Right renal cortex interstitium (tissue), 3 donors: Measurements from ENCODE around the gene HIRIP3. TPM values are rescaled to one million over a fixed set of nuclear protein-coding genes. Genes with fewer than 3 reads are reported as not detected.
"Not testable (repeated sequence)": the region's sequence is repeated elsewhere in the genome, so short reads cannot be mapped to it uniquely, and the experiment has no call there.

Source experiments
- DNase-seq, 3 donors: peaks; one replicate each; pipeline ENCODE4 v3.0.0-alpha.2; 2013; ENCODE audit warnings: low read depth in 3 of 3, low spot score in 2 of 3
- polyA plus RNA-seq, 3 donors: library from polyadenylated mRNA; unstranded; fragments of 120-200 nt; gene quantifications; one replicate each; pipeline ENCODE4 v1.2.1, GENCODE V29; 2013; ENCODE audit not compliant: insufficient read length in 3 of 3

Gene HIRIP3
- polyA plus RNA-seq, 3 donors = 16.2 to 18.8 (median 18.0) TPM

DNA sequence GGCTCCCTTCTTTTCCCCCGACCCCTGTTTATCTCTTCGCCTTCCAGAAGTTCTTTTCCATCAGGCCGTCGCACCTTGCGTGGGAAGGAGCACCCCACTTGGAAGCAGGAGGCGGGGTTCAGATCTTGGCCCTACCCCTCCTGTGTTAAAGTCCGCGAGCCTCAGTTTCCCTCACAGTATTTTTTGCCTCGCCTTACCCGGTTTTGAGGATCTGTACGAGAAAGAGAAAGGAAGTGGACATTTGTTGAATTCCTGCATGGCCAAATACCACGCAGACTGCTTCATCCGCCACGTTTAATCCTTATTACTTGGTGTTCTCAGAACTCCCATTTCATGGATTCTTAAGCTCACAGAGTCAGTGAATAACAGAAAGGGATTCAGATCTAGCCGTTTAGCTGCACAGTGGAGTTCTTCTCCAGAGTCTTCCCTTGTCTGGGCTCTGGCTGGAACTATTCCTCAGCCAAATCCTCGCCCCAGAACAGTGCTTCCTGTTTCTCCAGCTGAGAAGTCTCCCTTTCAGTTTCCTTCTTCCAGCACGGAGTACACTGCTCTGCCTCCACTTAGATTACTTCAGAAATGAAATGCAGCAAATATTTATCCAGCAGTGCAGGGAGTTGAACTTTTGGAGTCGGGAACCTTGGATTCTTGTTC lies 32.9 kb downstream of the HIRIP3 start:
- DNase-seq = no peak

DNA sequence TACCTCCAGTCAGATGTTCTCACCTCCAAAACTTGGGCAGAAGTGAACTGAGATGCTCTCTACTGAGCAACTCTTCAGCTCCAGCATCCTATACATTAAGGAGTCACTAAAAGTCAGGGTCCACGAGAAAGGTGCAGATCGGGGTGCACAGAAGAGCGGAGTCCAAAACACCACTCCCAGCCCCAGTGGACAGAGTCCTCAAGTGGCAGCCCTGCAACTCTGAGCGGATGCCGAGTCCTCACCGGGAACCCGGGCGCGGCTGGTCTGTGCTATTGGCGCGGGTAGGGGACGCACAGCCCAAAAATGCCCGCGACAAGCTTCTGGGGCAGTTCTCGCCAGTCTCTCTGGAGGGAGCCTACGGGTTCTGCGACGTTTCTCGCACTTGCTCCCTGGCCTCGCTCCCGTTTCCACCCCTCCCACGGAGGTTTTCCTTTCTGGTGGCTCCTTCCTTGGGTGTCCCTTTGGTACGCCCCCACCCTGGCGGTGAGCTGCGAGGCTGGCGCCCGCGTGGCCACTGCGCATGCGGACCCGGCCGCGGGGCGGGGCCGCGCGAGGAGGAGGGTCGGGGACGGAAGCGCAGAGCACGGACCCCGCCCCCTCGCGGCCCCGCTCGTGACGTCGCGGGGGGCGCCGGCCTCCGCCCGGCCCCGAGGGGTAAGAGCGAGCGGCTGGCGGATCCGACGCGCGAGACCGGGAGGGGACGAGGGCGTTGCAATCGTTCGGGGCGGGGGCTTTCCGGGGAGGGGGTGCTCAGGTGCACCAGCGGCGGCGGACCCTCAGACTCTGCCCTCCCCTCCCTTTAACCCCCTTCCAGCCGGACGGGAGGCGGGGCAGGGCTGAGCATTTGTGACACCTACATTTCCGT lies 33.7 kb downstream of the HIRIP3 start, which contains the start of gene TMEM219:
Gene TMEM219, plus strand, starts transcription at position 601 of the 865 bp plus-strand sequence. CDS start 1,065 bp downstream, outside the sequence.
- DNase-seq = peak; percentile 72 to 89 (median 82)

DNA sequence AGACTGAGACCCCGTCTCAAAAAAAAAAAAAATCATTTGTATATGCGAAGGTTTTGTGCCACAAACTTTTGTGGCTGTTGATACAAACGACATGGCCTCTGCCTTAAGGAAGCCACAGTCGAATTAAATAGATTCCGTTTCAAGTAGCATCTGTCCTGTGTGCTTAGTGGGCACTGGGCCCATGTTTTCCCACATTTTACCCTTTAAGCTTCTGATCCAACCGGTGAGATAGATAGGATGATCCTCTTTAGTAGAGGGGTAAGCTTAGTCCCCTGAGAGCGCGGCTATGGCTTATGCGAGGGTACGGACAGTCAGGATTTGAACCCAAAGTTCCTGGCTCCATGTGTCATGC lies 34.3 kb downstream of the HIRIP3 start:
- no peak for DNase-seq

DNA sequence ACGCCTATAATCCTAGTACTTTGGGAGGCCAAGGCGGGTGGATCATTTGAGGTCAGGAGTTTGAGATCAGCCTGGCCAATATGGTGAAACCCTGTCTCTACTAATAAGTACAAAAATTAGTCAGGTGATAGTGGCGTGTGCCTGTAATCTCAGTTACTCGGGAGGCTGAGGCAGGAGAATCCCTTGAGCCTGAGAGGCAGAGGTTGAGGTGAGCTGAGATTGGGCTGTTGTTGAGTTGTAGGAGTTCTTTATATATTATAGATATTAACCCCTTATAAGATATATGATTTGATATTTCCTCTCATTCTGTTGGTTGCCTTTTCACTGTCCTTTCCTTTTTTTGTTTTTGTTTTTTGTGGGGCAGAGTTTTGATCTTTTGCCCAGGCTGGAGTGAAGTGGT lies 35.6 kb downstream of the HIRIP3 start:
- not testable (repeated sequence) for DNase-seq

DNA sequence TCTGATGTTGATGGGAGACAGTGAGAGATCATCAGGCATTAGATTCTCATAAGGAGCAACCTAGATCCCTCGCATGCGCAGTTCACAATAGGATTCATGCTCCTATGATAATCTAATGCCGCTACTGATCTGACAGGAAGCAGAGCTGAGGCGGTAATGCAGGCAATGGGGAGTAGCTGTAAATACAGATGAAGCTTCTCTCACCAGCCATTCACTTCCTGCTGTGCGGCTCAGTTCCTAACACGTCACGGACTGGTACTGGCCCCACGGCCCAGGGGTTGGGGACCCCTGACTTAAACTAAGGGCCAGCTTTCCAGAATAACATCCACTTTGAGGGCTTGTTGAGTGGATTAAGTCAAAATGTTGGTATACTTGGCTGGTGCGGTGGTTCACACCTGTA lies 36.1 kb downstream of the HIRIP3 start:
- no peak for DNase-seq

DNA sequence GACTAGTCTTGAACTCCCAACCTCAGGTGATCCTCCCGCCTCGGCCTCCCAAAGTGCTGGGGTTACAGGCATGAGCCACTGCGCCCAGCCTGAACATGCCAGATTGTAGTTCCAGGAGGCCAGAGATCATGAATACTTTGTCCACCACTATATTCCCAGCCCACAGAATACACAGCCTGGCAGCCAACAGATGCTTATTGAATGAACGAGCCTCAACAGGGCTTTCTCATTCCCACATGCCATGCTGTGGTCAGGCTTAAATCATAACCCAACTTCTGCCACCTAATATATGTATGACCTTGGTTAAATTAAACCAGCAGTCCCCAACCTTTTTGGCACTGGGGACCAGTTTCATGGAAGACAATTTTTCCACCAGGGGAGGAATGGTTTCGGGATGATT lies 36.7 kb downstream of the HIRIP3 start:
- no peak for DNase-seq

DNA sequence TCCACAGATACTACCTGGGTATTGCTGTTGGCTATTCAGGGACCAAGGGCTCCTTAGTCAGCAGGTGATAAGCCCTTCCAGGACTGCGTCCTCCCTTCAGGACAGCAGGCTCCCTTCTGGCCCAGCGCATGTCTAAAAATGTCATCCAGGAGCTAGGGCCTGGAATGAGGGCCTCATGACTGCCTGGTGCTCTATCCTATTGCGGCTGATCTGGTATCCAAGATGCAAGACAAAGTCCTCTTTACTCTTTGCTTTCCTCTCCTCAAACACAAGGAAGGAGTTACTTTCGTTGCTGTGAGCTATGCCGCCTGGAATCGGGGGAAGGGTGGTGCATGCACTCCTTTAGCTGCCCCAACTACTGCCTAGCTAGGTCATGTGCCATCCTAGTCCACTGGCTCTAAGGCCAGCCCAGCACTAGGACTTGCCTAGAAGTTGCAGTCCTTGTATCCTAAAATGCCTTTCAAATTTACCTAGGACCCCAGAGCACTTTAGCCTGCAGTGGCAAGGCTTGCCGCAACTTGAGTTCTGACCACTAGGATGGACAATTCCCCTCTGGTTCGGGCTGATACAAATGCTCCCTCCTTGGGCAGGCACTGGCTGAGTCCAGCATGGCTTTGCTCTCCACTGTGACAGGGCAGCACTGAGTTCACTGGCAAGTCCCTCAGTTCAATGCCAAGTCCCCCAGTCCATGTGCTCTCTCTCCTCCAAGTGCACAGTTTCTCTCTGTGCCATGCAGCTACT lies 43.6 kb downstream of the HIRIP3 start:
- DNase-seq = no peak

DNA sequence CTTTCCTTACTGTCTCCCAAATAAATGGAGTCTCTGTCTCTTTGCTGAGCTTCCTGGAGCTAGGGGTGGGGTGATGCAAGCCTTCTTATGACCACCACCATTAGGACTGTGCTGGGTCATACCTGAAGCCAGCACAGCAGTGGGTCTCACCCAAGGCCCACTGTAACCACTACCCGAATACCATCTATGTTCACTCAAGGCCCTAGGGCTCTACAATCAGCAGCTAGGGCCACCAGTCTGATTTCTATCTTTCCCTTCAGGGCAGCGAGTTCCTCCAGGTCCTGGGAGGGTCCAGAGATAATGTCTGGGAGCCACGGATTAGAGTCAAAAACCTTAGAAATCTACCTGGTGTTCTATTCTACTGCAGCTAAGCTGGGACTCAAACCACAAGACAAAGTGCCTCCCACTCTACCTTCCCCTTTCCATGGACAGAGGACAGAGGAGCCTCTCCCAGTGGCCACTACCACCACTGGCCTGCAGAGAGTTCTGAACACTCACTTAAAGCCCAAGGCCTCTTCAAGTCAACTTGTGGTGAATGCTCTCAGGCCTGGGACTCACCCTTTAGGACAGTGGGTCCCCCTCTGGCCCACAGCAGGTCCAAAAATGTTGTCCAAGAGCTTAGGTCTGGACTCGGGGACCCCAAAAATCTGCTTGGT lies 44.5 kb downstream of the HIRIP3 start:
- no peak for DNase-seq

DNA sequence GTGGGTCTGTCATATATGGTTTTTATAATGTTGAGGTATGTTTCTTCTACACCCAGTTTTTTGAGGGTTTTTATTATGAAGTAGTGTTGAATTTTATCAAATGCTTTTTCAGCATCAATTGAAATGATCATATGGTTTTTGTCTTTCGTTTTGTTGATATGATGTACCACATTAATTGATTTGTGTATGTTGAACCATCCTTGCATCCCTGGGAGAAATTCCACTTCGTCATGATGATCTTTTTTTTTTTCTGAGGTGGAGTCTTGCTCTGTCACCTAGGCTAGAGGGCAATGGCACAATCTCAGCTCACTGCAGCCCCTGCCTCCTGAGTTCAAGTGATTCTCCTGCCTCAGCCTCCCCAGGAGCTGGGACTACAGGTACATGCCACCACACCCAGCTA lies 47.5 kb downstream of the HIRIP3 start:
- no peak for DNase-seq

DNA sequence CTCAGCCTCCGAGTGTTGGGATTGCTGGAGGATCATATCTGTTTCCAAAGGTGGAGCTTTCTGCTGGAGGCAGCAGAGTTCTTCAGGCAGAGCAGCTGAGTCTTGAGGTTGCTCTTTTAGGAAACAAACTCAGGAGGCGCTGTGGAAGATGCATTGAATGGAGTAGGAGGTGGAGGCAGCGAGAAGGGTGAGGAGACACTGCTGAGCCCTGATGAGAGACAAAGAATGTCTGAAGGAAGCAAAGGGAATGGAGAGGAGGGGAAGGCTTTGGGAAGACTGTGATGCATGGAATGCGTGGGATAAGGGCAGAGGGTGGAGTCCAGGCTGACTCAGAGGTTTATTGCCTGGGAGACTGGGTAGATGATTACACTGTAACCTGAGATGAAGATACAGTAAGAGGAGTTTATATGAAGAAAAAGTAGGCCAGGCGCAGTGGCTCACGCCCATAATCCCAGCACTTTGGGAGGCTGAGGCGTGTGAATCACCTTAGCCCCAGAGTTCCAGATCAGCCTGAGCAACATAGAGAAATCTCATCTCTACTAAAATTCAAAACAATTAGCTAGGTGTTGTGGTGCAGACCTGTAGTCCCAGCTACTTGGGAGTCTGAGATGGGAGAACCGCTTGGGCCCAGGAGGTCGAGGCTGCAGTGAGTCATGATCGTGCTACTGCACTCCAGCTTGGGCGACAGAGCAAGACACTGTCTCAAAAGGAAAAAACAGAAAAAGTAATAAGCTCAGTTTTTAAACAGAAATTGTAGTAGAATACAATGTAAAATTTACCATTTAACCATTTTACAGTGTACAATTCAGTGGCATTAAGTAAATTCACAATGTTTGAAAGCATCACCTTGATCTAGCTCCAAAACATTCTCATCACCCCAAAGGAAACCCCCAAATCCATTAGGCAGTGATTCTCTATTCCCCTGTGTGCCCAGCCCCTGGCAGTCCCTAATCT lies 51.3 kb downstream of the HIRIP3 start:
- DNase-seq = peak; percentile 67 to 79 (median 72)

Other genes starting within 250 kb of the HIRIP3 start
- gene C16orf54, start 249.6 kb downstream of the HIRIP3 start, polyA plus RNA-seq = under 1 TPM; 0.17 to 0.28 (median 0.26) TPM
- gene ZG16, start 217.4 kb downstream of the HIRIP3 start, polyA plus RNA-seq = under 1 TPM in 1 of 3 donors, not detected in 2; 0.06 TPM
- 10 to 100 TPM; 67.5 to 70.9 (median 68.8) TPM for gene KIF22, start 204.9 kb downstream of the HIRIP3 start, polyA plus RNA-seq
- 100 to 1,000 TPM; 273 to 320 (median 302) TPM for gene MAZ, start 189.1 kb downstream of the HIRIP3 start, polyA plus RNA-seq
- 10 to 100 TPM in 1 of 3 donors, 1 to 10 TPM in 2; 6.5 to 12.4 (median 8.4) TPM for gene PRRT2, start 183.4 kb downstream of the HIRIP3 start, polyA plus RNA-seq
- 10 to 100 TPM; 28.0 to 30.5 (median 29.7) TPM for gene PAGR1, start 179.5 kb downstream of the HIRIP3 start, polyA plus RNA-seq
- 10 to 100 TPM; 18.1 to 22.6 (median 20.0) TPM for gene MVP, start 175.2 kb downstream of the HIRIP3 start, polyA plus RNA-seq
- gene CDIPT, start 132.4 kb downstream of the HIRIP3 start, polyA plus RNA-seq = 100 to 1,000 TPM in 1 of 3 donors, 10 to 100 TPM in 2; 85.9 to 102 (median 89.9) TPM
- 10 to 100 TPM in 1 of 3 donors, 1 to 10 TPM in 2; 9.0 to 10.8 (median 9.5) TPM for gene SEZ6L2, start 96.1 kb downstream of the HIRIP3 start, polyA plus RNA-seq
- gene ASPHD1, start 95.1 kb downstream of the HIRIP3 start, polyA plus RNA-seq = under 1 TPM; 0.52 to 0.87 (median 0.54) TPM
- gene KCTD13, start 69.4 kb downstream of the HIRIP3 start, polyA plus RNA-seq = 10 to 100 TPM; 13.8 to 15.7 (median 14.2) TPM
- gene TMEM219, start 33.5 kb downstream of the HIRIP3 start, polyA plus RNA-seq = 100 to 1,000 TPM in 1 of 3 donors, 10 to 100 TPM in 2; 93.1 to 107 (median 96.3) TPM
- 10 to 100 TPM; 33.6 to 36.9 (median 36.4) TPM for gene TAOK2, start 21.7 kb downstream of the HIRIP3 start, polyA plus RNA-seq
- gene INO80E, start 624 bp upstream of the HIRIP3 start, polyA plus RNA-seq = 10 to 100 TPM; 34.5 to 37.9 (median 36.7) TPM
- gene DOC2A, start 15.4 kb upstream of the HIRIP3 start, polyA plus RNA-seq = 1 to 10 TPM; 1.6 to 2.3 (median 1.7) TPM
- not detected for gene C16orf92, start 27.6 kb upstream of the HIRIP3 start, polyA plus RNA-seq
- gene TLCD3B, start 35.7 kb upstream of the HIRIP3 start, polyA plus RNA-seq = under 1 TPM; 0.60 to 0.93 (median 0.90) TPM
- gene ALDOA, start 70.1 kb upstream of the HIRIP3 start, polyA plus RNA-seq = 100 to 1,000 TPM; 451 to 496 (median 456) TPM
- 10 to 100 TPM; 80.0 to 95.1 (median 92.9) TPM for gene PPP4C, start 80.4 kb upstream of the HIRIP3 start, polyA plus RNA-seq
- under 1 TPM; 0.65 to 0.88 (median 0.79) TPM for gene TBX6, start 96.3 kb upstream of the HIRIP3 start, polyA plus RNA-seq
- 10 to 100 TPM; 41.4 to 49.2 (median 42.2) TPM for gene YPEL3, start 100.6 kb upstream of the HIRIP3 start, polyA plus RNA-seq
- gene GDPD3, start 117.9 kb upstream of the HIRIP3 start, polyA plus RNA-seq = 1 to 10 TPM; 8.5 to 9.9 (median 9.8) TPM
- gene MAPK3, start 127.6 kb upstream of the HIRIP3 start, polyA plus RNA-seq = 10 to 100 TPM; 71.4 to 92.7 (median 84.1) TPM
- gene CORO1A, start 188.0 kb upstream of the HIRIP3 start, polyA plus RNA-seq = 1 to 10 TPM; 7.2 to 9.9 (median 9.3) TPM
- gene BOLA2B, start 198.0 kb upstream of the HIRIP3 start, polyA plus RNA-seq = 10 to 100 TPM; 24.1 to 27.7 (median 26.4) TPM
- 10 to 100 TPM; 14.8 to 17.2 (median 16.3) TPM for gene SLX1A, start 198.3 kb upstream of the HIRIP3 start, polyA plus RNA-seq
- 10 to 100 TPM in 2 of 3 donors, 1 to 10 TPM in 1; 2.2 to 13.9 (median 11.9) TPM for gene SULT1A3, start 203.6 kb upstream of the HIRIP3 start, polyA plus RNA-seq